Mesodermal cell (in vitro differentiated cells): ENCODE measurements around the gene CDH9.

Source experiments
- H3K27ac ChIP-seq: 2 replicates; pipeline ENCODE4 v1.7.0; 2013; ENCODE audit warnings: mild to moderate bottlenecking, low read depth, low read length, moderate library complexity; ENCODE audit not compliant: severe bottlenecking
- H3K36me3 ChIP-seq: 2 replicates; pipeline ENCODE4 v1.7.1; 2013; ENCODE audit warnings: mild to moderate bottlenecking, low read length, moderate library complexity; ENCODE audit not compliant: control insufficient read depth, insufficient read depth
- H3K4me1 ChIP-seq: one replicate; pipeline ENCODE4 v1.7.1; 2013; ENCODE audit warnings: mild to moderate bottlenecking, low read length; ENCODE audit not compliant: insufficient read depth, control insufficient read depth, poor library complexity, severe bottlenecking
- H3K4me3 ChIP-seq: 2 replicates; pipeline ENCODE4 v1.7.0; 2013; ENCODE audit warnings: low read length, control low read depth, mild to moderate bottlenecking; ENCODE audit not compliant: insufficient read depth, poor library complexity, severe bottlenecking; ENCODE audit errors: extremely low read depth
- H3K9me3 ChIP-seq: 2 replicates; pipeline ENCODE4 v1.7.1; 2013; ENCODE audit warnings: mild to moderate bottlenecking, low read length, moderate library complexity; ENCODE audit not compliant: control insufficient read depth
- WGBS, 2 experiments: methylation state at CpG; one replicate each; pipeline ENCODE4 v1.1.5; 2013; ENCODE audit warnings: missing lambda C conversion rate in 2 of 2; ENCODE audit not compliant: insufficient coverage in 2 of 2; 5-methylcytosine and 5-hydroxymethylcytosine counted together

CDH9 gene

DNA sequence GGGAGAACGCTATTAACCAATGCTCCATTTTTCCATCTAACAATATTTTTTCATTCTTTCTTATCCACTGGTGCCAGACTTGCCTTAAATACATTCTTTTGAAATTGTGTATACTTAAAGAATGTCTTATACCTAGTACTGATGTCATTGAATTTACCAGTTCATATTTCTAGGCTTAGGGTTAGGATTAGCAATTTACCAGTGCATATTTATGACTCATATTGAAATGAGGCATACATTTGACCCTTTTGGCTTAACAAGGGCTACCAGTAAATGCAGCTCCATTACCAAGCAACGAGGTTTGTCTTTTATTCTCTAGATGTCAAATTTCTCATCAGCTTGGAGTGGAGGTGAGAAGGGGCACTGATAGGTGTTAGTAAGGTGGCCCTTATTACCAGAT, 89.5 kb downstream of the CDH9 start:
- no peaks in the 10 kb centered on the region for H3K36me3 ChIP-seq
- H3K27ac ChIP-seq: no peak overlapping the region
- no peak overlapping the region for H3K4me3 ChIP-seq
- WGBS, 2 experiments: 100% methylated on average over 1 of the region's 2 CpGs; no CpG with 5 or more reads in 1 of the 2 experiments
- no peaks in the 10 kb centered on the region for H3K4me1 ChIP-seq
- H3K9me3 ChIP-seq: no peaks in the 10 kb centered on the region

DNA sequence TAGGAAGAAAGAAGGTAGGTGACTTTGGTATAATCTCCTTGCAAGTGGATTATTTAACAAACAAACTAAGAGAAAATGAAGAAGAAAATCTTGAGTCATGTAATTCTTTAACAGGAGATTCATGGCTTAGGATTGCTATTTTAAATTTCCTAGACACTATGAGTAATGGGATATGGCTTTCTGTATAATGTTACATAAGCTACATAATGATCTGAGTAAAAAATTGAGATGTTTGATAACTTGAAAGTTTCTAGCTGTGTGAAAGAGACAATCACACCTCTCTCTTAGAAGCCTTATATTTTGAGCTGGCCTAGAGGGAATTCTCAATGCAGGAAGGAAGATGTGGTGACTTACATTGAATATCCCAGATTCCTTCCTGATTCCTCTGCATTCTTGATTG, 92.5 kb downstream of the CDH9 start:
- Histone ChIP-seq H3K4me1 (no peaks in the 10 kb centered on the region), H3K4me3 (no peak overlapping the region), H3K36me3 (no peaks in the 10 kb centered on the region), H3K9me3 (no peaks in the 10 kb centered on the region), H3K27ac (no peak overlapping the region)

DNA sequence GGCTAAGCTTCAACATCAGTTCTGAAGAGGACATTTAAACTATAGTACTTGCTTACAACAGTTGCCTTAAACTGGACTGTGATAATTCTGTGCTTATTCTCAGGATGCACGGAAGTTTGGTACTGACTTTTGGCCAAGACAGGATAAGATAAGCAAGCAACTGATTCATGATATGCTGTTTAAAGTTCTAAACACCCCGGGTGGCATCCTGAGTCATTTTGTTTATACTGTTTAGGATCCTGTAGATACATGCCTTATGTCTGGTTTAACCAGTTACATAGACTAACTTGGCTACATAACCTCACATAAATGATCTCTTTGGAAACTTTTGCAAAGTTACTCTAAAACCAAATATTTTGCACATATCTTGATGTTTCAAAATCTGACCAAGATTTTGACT, 95.9 kb downstream of the CDH9 start:
- no peak overlapping the region for H3K27ac ChIP-seq
- no peaks in the 10 kb centered on the region for H3K4me1 ChIP-seq
- no peaks in the 10 kb centered on the region for H3K36me3 ChIP-seq
- 90% methylated on average over 1 of the region's 2 CpGs; no CpG with 5 or more reads in 1 of the 2 experiments for whole genome bisulfite sequencing, 2 experiments
- H3K9me3 ChIP-seq: no peaks in the 10 kb centered on the region
- no peak overlapping the region for H3K4me3 ChIP-seq

DNA sequence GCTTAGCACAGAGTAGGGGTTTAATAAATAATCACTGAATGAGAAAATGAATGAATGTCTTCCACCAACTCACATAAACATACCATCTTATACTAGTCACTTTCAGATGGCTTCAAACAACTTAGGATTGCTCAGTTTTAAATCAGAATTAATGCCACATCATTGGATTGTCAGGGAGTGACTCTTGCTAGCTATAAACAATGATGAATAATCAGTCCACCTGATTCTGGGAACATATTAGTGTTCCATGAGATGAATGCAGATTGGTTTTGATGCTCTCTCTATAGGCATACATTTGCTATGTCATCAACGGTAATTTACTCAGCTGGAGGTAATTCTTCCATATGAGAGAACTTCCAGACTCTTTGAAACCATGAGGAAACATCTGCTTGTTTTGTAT, 97.4 kb downstream of the CDH9 start:
- WGBS, 2 experiments: 89 to 100% methylated on average over 1 of the region's 1 CpG
- Histone ChIP-seq H3K4me1 (no peaks in the 10 kb centered on the region), H3K36me3 (no peaks in the 10 kb centered on the region), H3K4me3 (no peak overlapping the region), H3K9me3 (no peaks in the 10 kb centered on the region), H3K27ac (no peak overlapping the region)

DNA sequence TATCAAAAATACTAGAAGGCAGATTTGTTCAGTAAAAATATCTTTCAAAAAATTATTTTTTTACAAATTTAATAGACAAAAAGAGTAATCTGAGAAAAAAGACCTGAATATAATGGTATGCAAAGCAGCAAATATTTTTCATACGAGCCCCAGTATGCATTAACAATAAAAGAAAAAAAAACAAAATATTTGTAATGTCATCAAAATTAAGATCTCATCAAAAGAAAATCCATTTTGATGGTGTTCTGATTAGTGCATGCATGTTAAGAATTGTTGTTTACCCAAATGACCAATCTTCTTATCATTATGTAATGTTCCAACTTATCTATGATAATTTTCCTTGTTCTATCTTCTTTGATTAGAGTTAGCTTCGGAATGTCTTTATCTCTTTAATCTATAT, 106.1 kb downstream of the CDH9 start:
- Histone ChIP-seq H3K4me1 (no peaks in the 10 kb centered on the region), H3K9me3 (no peaks in the 10 kb centered on the region), H3K36me3 (no peaks in the 10 kb centered on the region), H3K4me3 (no peak overlapping the region), H3K27ac (no peak overlapping the region)
- WGBS, 2 experiments: no CpG with 5 or more reads among the region's 2 CpGs

DNA sequence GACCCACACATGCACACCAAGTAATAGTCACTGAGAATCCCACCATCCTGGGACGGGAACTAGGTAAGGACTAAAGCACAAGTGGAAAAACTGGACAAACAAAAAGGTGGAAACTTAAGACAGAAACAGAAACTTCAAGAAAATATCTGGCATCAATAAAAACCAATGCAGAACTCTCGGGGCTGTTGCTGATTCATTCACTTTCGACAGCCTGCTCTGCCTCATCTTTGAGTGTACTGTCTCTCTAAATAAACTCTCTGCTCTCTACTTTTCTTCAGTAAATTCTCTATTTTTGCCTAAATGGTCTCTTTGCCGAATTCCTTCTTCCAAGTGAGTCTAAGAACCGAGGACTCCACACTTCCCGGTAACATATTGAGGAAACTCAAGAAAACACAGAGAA, 116.9 kb downstream of the CDH9 start:
- Histone ChIP-seq H3K4me1 (no peaks in the 10 kb centered on the region), H3K9me3 (no peaks in the 10 kb centered on the region), H3K27ac (no peak overlapping the region), H3K4me3 (no peak overlapping the region), H3K36me3 (no peaks in the 10 kb centered on the region)
- WGBS, 2 experiments: 79 to 96% methylated on average over 2 to 4 of the region's 6 CpGs

DNA sequence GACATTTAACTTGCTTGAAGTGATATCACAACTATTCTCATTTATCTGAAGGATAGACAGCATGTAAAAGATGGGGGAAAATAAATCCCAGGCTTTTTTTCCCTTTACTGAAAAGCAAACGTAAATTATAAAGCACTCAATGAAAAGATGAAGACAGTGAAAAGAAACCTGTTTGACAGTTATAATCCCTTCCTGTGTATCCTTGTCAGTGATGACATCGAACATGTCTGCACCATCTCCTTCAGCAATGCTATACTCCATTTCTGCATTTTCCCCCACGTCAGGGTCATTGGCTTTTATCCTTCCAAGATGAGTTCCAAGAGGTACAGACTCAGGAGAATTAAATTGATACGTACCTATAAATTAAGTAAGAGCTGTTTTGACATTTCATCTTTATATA, 134.9 kb downstream of the CDH9 start:
- H3K4me3 ChIP-seq: no peak overlapping the region
- no peak overlapping the region for H3K27ac ChIP-seq
- H3K36me3 ChIP-seq: no peaks in the 10 kb centered on the region
- WGBS, 2 experiments: 79 to 86% methylated on average over 1 to 3 of the region's 4 CpGs
- no peaks in the 10 kb centered on the region for H3K9me3 ChIP-seq
- H3K4me1 ChIP-seq: no peaks in the 10 kb centered on the region

DNA sequence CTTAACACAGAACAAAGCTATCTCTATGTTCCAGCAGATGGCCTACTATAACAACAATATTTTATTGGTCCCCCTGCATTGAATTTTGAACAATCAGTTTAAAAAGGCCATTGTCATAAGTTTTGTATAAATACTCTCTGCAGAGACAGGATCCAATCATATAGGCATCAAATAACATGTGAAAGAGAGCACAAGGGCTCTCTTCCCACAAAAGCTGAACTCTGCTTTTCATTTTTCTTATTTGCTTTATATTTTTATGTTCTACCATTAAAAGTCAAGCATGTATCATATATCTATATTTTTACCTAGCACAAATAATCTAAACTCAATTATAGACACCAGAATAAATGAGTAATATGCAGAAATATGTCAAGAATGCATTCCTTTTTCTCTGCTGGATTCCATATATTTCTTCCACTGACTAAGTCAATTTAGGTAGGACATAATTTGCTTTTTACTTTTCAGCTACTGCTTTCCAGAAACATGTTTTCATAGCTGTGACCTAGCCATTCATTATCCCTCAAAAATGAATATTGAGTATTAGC, 143.6 kb downstream of the CDH9 start:
- Histone ChIP-seq H3K9me3 (no peaks in the 10 kb centered on the region), H3K4me3 (no peak overlapping the region), H3K4me1 (no peaks in the 10 kb centered on the region), H3K36me3 (no peaks in the 10 kb centered on the region), H3K27ac (no peak overlapping the region)

DNA sequence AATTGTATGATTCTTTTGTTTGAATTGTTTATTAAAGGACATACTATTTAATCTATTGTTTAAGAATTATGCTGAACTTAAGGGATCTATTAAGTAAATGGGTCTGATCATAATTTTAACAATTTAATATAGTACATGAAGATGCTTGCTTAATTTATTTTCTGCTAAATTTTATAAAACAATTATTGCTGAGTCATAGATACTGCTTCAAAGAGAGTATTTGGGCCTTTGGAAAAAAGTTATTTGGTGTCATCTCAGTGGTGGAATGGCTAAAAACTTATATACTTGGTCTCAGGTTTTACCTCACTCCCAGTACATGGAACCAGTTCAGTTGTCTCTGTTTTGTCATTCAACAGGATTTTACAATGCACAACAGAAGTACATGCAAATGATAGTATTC, 145.3 kb downstream of the CDH9 start:
- Histone ChIP-seq H3K27ac (no peak overlapping the region), H3K4me3 (no peak overlapping the region), H3K9me3 (no peaks in the 10 kb centered on the region), H3K36me3 (no peaks in the 10 kb centered on the region), H3K4me1 (no peaks in the 10 kb centered on the region)

DNA sequence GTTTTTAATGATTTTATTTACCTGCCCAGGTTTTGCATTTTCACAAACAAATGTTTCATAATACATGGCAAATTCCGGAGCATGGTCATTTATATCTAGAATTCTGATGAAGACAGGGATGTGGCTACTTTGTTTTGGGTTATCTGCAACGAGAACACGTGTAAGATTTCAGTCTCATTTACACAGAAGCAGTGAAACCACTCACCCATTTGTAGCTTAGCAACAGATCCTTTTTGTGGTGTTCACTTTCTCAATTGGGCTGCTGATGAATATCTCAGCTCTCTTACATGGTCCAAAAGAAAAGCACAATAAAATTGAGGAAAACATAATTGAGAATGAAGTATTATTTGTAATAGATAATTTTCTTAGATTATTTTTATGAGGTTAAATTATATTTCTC, 148.6 kb downstream of the CDH9 start:
- H3K36me3 ChIP-seq: no peaks in the 10 kb centered on the region
- WGBS, 2 experiments: no CpG with 5 or more reads among the region's 3 CpGs
- H3K4me1 ChIP-seq: no peaks in the 10 kb centered on the region
- H3K27ac ChIP-seq: no peak overlapping the region
- H3K9me3 ChIP-seq: no peaks in the 10 kb centered on the region
- no peak overlapping the region for H3K4me3 ChIP-seq

DNA sequence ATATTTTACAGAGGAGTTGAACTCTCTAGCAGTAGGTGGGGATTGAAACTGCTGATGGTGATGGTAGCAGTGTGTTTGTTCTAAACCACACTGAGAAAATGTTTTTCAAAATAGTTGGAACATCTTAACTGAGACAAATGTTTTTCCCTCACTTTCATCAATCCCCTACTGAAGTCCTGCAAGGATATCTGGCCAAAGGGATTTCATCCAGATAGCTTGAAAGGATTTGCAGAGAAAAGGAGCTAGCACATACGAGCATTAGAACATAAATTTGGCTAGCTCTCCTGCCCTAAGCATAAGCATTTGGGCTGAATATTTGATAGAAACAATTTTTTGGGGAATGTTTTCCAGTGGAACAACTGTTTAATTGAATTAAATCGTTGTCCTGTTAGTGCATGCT, 153.9 kb downstream of the CDH9 start:
- H3K36me3 ChIP-seq: no peaks in the 10 kb centered on the region
- no peak overlapping the region for H3K4me3 ChIP-seq
- H3K27ac ChIP-seq: no peak overlapping the region
- no peaks in the 10 kb centered on the region for H3K9me3 ChIP-seq
- H3K4me1 ChIP-seq: no peaks in the 10 kb centered on the region
- 78 to 100% methylated on average over 2 of the region's 2 CpGs for WGBS, 2 experiments

DNA sequence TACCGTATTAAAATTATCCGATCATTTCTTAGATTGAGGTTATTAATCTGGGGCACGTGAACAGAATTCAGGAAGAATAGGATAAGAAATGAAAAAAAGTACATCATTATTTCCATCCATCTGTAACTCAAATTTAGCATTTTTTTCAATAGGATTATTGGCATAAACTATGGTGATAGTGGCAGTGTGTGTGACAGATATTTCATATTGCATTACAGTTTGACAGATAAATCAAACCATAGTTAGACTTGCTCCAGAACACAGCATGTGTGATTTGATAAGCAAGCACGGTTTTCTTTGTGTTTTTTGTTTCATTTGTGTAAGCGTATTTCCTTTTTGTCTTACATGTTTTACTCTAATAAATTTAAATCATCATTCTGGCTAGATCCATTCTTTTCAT, 155.0 kb downstream of the CDH9 start:
- no peaks in the 10 kb centered on the region for H3K36me3 ChIP-seq
- no peaks in the 10 kb centered on the region for H3K9me3 ChIP-seq
- no peaks in the 10 kb centered on the region for H3K4me1 ChIP-seq
- H3K4me3 ChIP-seq: no peak overlapping the region
- WGBS, 2 experiments: no CpG with 5 or more reads among the region's 5 CpGs
- H3K27ac ChIP-seq: no peak overlapping the region
